Measurements from ENCODE around the gene RO60. TPM values are rescaled to one million over a fixed set of nuclear protein-coding genes. Genes with fewer than 3 reads are reported as not detected.

Gene RO60
- total RNA-seq, 1 donor from 2014 or later: 104 TPM

DNA sequence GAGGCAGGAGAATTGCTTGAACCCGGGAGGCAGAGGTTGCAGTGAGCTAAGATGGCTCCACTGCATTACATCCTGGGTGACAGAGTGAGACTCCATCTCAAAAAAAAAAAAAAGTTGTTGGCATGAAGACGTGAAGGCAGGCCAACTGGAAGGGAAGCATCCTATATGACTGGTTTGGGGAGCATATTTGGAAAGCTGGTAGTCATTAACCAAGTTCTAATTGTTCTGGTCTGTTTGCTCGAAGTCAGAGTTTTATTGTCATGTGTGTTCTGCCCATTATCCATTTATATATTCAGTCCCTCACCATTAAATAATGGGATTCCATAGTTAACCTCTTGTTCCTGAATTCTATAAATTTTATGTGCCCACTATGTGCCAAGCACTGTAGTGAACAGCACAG lies 49.1 kb downstream of the RO60 start:
- Mint-ChIP-seq H3K27ac (ENCODE audit: unreplicated experiment) (no peak overlapping the region), H3K27me3 (ENCODE audit: unreplicated experiment) (no peaks in the 10 kb centered on the region), H3K4me1 (ENCODE audit: unreplicated experiment) (peaks cover 34% of the 10 kb centered on the region), H3K4me3 (ENCODE audit: unreplicated experiment) (no peak overlapping the region), H3K36me3 (ENCODE audit: unreplicated experiment) (no peaks in the 10 kb centered on the region), H3K9me3 (ENCODE audit: unreplicated experiment) (no peaks in the 10 kb centered on the region)
- DNase-seq (ENCODE audit: extremely low spot score, unreplicated experiment): no peak
- TF ChIP-seq, protein P1, sequence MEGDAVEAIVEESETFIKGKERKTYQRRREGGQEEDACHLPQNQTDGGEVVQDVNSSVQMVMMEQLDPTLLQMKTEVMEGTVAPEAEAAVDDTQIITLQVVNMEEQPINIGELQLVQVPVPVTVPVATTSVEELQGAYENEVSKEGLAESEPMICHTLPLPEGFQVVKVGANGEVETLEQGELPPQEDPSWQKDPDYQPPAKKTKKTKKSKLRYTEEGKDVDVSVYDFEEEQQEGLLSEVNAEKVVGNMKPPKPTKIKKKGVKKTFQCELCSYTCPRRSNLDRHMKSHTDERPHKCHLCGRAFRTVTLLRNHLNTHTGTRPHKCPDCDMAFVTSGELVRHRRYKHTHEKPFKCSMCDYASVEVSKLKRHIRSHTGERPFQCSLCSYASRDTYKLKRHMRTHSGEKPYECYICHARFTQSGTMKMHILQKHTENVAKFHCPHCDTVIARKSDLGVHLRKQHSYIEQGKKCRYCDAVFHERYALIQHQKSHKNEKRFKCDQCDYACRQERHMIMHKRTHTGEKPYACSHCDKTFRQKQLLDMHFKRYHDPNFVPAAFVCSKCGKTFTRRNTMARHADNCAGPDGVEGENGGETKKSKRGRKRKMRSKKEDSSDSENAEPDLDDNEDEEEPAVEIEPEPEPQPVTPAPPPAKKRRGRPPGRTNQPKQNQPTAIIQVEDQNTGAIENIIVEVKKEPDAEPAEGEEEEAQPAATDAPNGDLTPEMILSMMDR (IDR thresholded peaks at IDR 0.05): no peak

Other genes starting within 250 kb of the RO60 start
- 26.7 and 34.5 TPM in 2 replicates for gene UCHL5, start 252 bp upstream of the RO60 start, total RNA-seq
- 22.7 and 24.3 TPM in 2 replicates for gene GLRX2, start 45.8 kb downstream of the RO60 start, total RNA-seq
- 69.5 and 73.3 TPM in 2 replicates for gene CDC73, start 62.4 kb downstream of the RO60 start, total RNA-seq
- gene B3GALT2, start 127.0 kb downstream of the RO60 start, total RNA-seq: 30.0 and 32.1 TPM in 2 replicates